ENCODE measurements around the gene EMX2.
A peak's percentile ranks its signal among the peaks of the same experiment; 100 is the strongest.

EMX2 gene

GRCh38 chr10:117532451-117533107, 10.0 kb upstream of the EMX2 start:
- DNase-seq: no peak

GRCh38 chr10:117533507-117534281, 8.9 kb upstream of the EMX2 start:
- DNase-seq: peak; percentile 12

- DNase-seq: no peak
Measured at GRCh38 chr10:117534321-117535297, 7.9 kb upstream of the EMX2 start.

DNA sequence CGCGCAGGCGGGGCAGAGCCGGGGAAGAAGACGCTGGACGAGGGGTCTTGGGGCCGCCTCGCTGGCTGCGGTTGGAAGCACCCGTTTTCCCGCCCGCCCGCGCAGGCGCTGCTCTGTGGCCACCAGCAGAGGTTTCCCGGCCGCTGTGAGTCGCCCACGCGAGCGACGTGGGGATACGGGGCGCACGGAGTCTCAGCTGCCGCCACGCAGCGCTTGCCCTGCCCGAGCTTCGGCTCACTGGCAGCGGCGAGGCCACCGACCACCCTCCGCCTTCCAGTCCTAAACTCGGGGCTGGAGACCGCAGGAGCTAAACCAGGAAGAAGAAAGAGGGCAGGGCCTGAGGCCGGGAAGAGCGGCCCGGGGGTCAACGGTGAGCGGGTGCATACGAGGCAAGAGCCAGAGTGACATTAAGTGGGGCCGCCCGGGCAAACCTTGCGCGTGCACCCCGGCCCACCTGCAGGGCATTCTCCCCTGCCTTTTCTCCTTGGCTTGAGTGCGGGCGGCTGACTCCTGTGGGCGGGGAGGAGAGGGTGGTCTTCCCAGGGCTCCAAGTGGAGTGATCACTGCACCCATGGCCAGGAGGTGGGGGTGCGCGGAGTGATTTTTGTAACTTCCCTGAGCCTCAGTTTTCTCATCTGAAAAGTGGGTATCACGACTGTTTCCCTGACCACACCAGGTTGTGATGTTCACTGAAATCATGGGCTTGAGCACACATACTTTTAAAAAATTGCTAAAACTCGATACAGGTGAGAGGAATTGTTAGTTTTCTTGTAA, 7.1 kb upstream of the EMX2 start:
- no peak for DNase-seq

DNA sequence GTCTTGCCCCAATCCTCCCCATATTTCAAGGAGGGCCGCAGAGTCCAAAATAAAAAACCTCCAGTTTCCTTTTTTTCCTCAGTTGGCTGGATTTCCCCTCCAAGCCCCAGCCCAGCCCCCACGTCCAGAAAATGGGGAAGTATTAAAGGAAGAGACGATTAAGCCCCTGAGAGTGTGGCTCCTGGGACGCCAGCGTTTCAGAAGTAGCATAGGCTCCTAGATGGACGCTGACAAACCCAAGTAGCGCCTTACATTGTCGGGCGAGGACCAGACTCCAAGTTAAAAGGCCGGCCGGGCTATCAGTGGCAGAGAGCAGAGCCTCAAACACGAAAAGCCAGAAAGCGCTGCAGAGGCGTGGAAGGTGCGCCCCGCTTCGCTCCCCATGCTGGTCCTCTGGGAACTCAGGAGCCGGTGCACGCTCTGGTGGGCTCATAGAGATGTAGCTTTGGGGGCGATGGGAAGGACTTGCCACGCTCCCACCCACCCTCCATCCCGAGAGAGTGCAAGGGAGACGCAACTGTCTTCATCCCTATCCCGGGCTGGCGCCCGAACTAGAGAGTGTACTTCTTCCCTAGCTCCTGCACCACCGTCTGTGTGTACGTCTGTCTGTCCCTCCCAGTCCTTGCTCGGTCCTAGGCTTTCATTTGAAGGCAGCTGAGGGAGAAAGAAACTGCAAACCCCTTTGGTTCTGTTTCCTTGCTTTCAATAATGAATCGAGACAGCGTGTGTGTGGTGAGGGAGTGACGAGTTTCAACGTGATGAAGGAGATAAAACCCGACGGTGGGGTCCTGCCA, 6.3 kb upstream of the EMX2 start:
- no peak for DNase-seq

DNA sequence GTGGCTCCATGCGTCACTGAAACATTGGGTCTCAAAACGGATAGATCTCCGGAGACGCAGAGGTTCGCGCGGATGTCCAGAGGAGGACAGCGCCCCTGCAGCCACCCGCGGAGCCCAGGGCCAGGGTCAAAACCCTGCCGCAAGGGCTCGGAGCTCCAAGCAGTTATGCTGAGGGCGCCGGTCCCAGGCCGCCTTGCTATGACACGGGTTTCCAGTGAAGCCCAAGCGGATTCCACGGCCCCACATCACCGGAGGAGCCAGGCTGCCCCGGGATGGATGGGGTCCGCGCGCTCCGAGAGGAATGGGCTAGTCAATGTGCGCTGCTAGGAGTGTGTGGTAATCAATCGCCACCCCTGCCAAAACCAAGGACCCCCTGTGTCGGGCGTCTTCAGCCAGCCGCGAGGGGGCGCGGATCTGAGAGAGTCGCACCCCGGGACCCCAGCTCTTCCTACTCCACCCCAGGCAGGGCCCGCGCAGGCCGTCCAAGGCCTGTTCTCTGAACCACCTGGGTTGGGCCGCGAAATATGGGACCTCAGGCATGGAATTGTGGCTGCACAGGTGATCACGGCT, 5.6 kb upstream of the EMX2 start:
- DNase-seq: no peak

DNA sequence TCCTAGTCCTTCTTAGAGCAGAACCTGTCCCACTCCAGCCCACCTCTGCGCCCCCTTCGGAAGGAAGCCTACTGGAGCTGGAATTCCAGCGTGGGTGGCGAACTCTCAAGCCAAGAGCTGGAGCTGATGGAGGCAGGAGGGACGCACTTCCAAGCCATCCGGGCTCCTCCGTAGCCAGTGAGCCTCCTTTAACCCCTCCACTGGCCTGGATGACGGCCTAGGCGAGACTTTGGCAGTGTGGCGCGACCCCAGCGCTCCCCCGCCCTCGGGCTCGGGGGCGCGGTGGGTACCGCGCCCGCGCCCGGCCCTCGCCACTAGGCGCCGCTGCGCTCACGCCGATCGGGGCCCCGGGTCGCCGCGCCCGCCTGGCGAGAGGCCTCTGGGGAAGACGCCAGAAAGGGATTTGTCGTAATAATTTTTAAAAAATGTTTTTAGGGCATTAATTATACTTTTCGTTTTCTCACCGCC, 5.1 kb upstream of the EMX2 start:
- no peak for DNase-seq

DNA sequence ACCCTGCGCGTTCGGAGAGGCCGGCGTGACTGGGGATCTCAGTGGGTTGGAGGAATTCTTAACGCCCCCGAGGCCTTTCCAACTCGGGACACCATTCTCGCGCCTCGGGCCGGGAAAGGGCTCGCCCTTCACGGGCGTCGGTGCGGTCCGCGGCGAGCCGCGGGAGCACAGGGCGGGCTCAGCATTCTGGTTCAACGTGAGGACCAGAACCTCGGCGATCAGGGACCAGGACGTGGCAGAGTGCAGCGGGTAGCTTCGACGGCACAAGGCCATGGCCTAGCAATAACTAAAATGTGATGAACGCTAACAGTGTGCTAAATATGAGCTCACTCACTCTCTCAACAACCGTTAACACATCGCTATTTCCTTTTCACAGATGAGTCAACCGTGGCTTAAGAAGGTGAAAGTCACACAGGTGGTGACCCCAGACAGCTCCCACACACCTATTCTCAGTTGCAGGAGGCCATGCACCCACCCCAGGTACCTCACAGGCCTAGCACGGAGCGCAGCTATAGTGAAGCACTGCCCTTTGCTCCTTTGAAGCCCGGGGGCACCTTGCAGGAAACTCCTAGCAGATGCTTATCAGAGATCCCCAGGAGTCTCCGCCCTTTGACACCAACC, 4.5 kb upstream of the EMX2 start:
- no peak for DNase-seq

DNA sequence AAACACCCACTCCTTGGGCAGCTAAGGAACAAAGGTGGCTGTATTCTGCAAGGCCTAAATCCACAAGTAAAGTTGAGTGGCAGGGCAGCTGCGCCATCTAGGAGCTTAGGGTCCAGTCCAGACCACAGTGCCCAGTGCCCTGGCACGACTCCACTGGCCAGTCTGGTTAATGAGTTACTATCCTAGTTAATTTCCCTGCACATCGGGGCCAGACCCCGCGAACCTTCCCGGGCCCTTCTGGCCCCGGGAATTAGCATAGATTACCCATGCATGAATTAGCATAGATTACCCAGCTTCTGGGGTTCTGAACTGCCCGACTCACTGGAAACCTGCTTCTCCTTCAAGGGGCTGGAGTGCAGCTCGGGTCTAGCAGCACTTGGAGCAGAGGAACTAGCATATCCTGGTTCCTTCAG, 3.2 kb upstream of the EMX2 start:
- DNase-seq: no peak

DNA sequence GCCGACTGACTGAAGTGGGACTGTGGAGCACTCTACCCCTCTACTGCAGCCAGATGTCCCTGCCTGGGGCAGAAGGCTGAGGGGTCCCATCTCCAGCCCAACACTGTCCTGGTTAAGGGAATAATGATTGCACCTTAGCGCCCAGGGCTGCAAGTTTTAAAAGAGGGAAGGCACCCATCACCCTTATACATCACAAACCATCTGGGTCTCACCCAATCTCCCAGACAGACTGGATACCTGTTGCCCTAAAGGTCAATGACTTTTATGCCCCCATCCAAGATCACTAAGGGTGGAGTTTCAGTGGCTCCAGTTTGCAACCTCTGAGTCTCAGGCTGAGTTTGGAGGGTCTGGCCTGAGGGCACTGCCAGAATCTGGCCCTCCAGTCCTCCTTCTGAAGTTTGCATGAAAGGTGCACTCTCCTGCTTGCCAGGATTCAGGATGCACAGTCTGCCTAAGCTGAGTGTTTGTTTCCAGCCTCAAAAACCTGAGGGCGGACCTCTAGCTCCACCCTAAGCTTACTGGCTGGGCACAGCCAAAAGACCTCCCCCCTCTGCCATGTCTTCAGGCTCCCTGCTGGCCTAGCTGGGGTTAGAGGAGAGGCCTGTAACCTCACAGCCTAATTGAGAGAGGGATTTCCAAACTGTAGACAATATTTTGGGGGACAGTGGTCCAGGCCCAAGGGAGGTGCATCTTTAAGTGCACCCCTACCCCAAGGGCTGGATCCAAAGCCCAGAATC, 2.5 kb upstream of the EMX2 start:
- DNase-seq: no peak

DNA sequence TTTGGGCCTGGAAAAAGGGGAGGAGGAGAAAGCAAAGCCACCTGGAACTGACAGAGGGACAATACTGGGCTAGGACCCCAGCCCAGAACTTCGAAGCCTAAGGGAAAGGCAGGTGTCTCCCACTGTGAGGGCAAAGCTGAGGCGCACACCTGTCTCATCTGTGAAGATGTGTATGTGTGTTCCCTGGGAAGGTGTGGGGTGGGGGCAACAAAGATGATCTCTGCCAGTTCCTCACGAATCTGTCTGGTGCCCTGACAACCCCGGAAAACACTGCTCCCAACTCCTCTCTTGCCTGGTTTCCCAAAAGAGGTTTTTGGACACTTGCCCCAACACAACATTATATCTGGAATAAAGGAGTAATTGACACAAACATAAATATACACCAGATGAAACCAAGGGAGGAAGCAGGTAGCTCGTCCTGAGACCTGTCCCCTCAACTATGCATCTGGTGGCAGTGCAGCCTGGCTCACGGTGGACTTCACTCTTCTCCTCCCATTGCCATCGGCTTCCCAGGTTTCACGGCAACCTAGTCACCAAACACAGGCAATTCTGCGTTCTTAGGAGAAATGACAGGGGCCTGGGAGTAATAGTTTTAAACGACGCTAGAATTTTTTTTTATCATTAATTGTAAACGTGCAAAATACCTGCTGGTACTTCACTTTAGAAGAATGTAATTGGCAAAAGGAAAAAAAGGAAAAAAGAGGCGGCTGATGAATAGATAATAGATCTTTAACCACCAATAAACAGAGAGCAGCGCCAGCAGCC, 1.7 kb upstream of the EMX2 start:
- no peak for DNase-seq

GRCh38 chr10:117541405-117541908, 1.1 kb upstream of the EMX2 start:
- no peak for DNase-seq

DNA sequence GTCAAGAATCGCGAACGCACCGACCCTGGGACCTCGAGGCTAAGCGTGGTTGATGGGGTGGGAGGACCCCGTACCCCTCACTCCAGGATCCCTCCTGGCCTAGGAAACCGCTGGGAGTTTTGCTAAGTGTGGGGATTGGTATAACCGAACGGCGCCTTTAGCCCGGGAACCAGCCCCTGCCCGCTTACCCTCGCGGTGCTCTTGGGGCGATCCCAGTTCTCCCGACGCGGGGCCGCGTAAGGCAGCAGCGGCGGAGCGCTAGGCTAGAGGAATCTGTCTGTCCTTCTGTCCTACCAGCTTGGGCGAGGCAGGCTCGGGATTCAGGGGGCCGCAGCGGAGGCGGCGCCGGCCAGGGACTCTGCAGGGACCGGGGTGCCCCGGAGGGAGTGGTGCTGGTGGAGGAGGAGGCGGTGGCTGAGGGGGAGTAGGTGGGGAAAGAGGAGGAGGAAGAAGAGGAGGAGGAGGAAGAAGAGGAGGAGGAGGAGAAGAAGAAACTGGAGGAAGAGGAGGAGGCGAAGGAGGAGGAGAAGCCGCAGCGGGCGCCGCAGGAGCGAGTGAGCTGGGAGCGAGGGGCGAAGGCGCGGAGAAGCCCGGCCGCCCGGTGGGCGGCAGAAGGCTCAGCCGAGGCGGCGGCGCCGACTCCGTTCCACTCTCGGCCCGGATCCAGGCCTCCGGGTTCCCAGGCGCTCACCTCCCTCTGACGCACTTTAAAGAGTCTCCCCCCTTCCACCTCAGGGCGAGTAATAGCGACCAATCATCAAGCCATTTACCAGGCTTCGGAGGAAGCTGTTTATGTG, 439 bp upstream of the EMX2 start:
- DNase-seq: peak; percentile 89

- no peak for DNase-seq
Measured at GRCh38 chr10:117543225-117544003, 868 bp downstream of the EMX2 start.

DNA sequence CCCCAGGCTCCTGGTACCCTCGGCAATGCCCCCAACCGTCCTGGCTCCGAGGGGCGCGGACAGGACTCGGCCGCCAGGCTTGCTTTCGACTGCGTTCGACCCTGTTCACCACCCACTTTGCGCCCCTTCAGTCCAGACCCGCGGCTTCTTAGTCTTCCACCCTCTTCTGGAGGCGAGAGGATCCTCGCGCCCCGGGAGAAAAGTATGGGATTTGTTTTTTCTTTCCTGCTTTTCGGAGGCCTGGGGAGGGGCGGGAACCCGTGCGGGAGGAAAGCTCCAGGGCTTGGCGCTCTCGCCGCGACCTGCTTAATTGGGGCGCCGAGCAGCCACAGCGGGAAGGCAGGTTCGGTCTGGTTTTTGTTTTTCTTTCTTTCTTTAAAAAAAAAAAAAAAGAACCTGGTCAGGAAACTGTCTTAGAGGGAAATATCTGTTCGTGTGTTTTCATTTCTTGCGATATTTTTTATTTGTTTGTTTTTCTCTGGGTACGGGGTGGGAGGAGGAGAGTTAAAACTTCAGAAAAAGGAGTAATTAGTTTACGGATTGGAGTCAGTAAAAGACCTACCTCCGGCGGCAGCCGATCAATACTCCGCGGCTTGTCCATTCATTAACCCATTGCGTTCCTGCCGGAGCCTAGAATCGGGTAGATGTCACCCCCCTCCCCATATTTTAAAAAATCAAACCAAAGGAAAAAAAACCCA, 1.6 kb downstream of the EMX2 start:
- no peak for DNase-seq

- no peak for DNase-seq
Measured at GRCh38 chr10:117544711-117545140, 2.2 kb downstream of the EMX2 start.

Measured in NCI-H1436 treated with DMSO at 0.1 percent for 48 hours (cell line).